Gastroesophageal sphincter (tissue), 3 donors: ENCODE data around the gene EXOSC3.

Experiments
- POLR2A ChIP-seq, 2 donors: fragments of 450-650 bp; IDR thresholded peaks; one replicate each; pipeline ENCODE4 v1.6.1; 2017; ENCODE audit warnings: antibody characterized with exemption in 2 of 2, mild to moderate bottlenecking in 2 of 2, moderate library complexity in 1 of 2
- TF ChIP-seq, protein P1 (sequence below), 4 experiments: fragments of 200-600 bp in 2 of 4; fragments of 450-650 bp in 2 of 4; sonication (generic) in 1 of 4; IDR thresholded peaks; one replicate each; pipeline ENCODE4 v1.5.1; 2017 to 2019; ENCODE audit warnings: antibody characterized with exemption in 4 of 4, mild to moderate bottlenecking in 2 of 4, moderate library complexity in 2 of 4

- TF ChIP-seq POLR2A (IDR thresholded peaks at IDR 0.05) = no peak
- TF ChIP-seq, protein P1, sequence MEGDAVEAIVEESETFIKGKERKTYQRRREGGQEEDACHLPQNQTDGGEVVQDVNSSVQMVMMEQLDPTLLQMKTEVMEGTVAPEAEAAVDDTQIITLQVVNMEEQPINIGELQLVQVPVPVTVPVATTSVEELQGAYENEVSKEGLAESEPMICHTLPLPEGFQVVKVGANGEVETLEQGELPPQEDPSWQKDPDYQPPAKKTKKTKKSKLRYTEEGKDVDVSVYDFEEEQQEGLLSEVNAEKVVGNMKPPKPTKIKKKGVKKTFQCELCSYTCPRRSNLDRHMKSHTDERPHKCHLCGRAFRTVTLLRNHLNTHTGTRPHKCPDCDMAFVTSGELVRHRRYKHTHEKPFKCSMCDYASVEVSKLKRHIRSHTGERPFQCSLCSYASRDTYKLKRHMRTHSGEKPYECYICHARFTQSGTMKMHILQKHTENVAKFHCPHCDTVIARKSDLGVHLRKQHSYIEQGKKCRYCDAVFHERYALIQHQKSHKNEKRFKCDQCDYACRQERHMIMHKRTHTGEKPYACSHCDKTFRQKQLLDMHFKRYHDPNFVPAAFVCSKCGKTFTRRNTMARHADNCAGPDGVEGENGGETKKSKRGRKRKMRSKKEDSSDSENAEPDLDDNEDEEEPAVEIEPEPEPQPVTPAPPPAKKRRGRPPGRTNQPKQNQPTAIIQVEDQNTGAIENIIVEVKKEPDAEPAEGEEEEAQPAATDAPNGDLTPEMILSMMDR (IDR thresholded peaks at IDR 0.05) = no peak
Measured at GRCh38 chr9:37788332-37788731, 3.5 kb upstream of the EXOSC3 start.
